ENCODE measurements around the gene AGAP9.
A peak's percentile ranks its signal among the peaks of the same experiment; 100 is the strongest.
"Not testable (repeated sequence)": the region's sequence is repeated elsewhere in the genome, so short reads cannot be mapped to it uniquely, and the experiment has no call there.

AGAP9 gene

DNA sequence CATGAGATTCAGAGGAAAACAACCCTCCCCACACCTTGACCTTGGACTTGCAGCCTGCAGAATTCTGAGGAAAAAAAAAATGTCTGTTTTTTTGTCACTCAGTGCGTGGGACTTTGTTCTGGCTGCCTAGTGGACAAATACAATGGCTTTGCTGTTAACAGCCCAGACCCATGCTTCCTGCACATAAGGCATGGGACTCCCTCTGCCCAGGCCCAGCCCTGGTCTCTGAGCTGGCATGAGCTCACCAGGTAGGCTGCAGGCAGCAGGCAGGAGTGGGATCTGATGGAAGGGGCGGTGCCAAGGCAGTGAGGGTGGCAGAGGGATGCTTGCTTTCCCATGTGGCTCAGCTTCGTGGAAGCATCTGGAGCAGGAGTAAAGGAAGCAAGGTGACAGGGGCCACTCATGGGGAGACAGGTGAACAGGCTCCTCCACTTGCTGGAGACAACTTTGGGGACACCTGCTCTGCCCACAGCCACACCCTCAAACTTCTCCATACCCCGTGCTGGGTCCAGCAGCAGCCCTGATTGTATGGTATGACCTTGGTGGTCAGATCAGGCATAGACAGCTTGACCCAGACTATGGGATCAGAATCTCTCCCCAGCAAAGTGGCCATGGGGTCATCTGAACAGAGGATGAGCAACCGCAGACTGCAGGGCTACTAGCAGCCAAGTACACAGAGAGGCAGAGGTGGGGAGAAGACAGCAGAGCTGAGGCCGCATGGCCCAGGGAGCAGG, 66.5 kb downstream of the AGAP9 start:
- DNase-seq: no peak

DNA sequence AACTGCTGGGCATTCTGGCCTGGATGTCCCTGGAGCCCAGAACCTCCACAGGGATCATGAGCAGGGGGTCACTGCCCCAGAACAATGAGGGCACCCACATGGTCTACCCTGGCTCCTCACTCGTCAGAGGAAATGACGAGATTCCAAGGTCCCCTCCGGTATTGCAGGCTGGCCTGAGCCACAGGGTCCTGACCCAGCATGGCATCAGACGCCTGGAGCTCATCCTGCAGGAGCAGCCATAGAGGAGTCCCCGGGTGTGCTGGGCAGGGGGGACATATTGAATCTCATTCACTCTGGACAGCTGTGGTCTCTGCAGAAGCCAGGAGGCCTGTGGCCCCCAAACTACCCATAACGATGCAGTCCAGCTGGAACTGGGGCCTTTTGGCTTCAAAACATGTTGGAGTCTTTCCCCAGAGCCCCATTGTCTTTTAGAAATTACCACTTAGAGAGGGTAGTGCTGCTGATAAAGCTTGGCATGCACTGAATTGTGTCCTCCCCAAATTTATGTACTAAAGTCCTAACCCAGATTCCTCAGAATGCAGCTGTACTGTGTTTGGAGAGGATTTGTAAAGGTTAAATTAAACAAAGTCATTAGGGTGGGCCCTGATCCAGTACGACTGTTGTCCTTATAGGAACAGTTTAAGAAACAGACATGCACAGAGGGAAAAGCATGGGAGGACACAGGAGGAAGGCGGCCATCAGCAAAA, 67.2 kb downstream of the AGAP9 start:
- DNase-seq: no peak

DNA sequence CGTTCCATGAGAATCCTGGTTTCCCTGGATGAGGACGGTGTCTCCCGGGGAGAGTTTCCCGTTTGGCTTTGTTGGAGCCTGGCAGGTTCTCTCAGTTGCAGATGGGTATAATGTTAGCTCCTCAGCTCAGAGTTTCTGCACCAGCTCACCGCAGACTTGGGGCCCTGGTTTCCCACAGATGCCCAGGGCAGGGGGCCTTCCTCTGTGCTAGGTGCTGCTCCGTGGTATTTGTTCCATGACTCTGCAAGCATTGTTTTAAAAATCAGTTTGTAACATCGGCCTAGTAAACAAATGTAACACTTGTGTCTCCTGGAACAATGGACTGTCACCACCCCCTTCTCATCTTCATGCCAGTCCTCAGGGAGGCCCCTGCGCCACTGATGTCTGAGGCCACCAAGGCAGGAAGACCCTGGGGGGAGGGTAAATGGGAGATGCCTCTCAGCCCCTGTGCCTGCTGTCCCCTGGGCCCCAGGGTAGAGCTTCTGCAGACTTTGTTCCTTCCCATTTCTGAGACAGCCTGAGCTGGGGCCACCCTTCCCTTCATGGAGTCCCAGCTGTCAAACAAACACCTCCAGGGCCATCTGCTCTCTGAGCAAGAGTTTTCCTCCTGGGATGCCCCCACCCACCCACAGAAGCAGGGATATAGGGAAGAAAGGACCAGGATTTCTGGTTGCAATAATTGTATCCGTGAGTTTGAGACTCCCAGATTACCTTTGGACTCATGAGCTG, 67.9 kb downstream of the AGAP9 start:
- not testable (repeated sequence) for DNase-seq

DNA sequence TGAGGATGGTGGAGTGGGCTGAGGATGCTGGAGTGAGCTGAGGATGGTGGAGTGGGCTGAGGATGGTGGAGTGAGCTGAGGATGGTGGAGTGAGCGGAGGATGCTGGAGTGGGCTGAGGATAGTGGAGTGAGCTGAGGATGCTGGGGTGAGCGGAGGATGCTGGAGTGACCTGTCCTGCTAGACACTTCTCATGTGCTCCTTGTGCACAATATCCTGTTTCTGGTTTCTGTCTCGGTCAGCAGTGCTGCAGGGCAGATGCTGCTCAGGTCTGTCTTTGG, 68.7 kb downstream of the AGAP9 start:
- no peak for DNase-seq

DNA sequence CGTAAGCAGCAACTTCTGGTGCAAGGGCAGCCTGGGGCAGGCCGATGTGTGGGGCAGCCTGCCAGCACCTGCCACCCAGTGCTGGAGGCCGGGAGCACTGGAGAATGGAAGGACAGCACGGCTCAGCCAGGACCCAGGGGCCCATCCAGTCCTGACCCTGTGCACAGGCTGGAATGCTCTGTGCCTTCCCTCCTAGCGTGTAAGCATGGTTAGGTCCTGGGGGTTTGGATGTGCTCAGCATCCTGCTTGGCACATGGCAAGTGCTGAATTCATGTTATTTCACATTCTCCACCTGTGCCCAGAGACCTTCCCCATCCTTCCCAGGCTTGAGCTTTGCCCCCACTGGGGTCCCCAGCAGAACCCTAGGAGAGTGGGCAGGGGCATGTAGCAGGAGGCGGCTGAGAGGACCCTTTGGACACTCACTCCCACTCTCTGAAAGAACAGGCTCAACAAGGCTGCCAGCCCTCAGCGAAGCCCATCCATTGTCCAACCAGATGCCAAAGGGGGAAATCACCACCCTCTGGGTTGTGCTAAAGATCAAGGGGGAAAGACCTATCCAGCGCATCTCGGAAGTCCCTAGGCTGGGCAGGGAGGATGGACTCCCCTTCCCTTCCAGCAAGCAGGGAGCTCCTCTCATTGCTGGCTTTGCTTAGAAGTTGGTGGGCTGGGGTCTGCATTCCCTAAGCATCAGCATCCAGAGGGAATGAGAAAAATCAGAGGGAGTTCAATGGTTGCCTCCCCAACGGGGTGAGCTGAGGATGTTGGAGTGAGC, 69.2 kb downstream of the AGAP9 start:
- DNase-seq: no peak

DNA sequence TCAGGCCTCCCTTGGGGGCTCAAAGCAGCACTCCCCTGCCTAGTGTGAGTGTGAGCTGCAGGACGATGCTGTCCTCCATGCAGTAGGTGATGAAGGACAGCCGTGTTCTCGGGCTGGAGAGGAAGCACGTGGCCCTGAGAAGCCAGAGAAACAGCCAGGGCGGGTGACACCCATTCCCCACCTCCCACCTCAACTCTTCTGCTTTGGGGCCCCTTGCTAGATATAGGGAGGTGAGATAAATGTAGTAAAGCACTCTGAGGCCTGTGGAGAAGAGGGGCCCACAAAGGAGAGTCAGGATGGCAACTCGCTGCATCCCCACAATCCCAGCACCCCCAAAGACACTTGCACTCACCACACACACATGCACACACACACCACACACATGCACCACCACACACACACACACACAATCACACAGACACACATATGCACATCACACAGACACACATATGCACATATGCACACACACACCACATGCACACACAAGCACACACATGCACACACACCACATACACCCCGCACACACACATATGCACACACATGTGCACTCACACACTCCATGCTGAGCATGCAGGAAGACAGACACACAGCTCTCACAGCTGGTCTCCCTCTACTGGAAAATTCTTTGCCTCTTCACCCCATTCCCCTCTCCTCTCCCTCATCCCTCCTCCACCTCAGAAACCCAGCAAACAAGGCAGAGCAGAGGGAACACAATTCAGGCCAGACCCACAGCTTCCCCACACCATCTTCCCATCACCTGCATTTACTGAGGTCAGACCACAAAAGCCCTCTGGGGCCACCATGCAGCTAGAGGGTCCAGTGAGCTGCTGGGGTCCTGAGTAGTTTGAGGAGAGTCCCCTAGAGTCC, 70.1 kb downstream of the AGAP9 start:
- no peak for DNase-seq

DNA sequence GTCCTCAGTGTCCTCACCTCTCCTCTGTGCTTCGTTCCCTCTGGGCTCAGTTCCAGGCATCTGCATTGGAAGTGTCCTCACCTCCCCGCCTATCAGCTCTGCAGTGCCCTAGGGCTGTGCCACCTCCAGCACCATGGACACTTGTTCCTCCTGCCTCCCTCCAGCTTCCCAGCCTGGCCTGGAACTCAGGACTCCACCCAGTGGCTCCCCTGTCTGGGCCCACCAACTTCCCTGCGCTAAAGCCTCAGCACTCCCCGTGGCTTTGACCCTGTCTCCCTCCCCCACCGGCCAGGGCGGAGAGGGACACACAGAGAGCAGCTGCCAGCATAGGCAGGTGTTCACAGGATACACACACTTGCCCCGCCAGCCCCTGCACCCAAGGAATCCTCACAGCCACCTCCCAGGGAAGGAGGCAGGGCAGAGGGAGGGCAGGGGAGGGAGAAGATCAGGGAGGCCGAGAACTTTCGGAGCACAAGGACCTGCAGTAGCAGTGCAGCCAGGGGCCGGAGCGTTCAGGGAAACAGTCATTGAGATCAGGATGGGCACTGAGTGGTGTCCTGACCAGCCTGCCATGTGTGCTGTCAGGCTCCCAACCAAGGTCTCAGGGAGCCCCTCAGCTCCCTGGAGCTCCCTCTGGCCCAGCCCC, 70.8 kb downstream of the AGAP9 start:
- peak; percentile 30 for DNase-seq

DNA sequence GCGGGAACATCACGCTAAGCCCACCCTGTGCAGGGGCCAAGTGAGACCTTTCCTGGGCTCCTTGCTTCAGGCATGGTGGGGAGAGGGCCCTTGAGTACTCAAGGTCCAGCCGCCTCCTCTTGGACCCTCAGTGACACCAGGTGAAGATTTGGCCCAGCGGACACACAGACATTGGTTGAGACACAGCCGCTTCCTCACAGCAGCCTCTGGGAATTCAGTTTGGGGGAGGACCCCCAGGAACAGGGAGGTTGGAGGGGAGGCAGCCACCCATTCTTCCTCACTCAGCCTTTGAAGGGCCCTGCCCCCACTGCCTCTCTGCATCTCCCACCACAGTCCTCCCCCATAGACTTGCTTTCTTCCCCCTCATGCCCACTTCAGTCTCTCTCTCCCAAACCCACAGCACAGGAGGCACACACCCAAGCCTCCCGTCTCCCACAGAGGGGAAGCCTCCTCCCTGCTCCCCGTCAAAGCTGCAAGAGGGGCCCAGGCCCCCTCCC, 71.4 kb downstream of the AGAP9 start:
- no peak for DNase-seq

All from left hindlimb (tissue), 1 donor.